ENCODE results near the gene WDR26.
A peak's percentile ranks its signal among the peaks of the same experiment; 100 is the strongest.
"Not testable (repeated sequence)": the region's sequence is repeated elsewhere in the genome, so short reads cannot be mapped to it uniquely, and the experiment has no call there.

The WDR26 gene

DNA sequence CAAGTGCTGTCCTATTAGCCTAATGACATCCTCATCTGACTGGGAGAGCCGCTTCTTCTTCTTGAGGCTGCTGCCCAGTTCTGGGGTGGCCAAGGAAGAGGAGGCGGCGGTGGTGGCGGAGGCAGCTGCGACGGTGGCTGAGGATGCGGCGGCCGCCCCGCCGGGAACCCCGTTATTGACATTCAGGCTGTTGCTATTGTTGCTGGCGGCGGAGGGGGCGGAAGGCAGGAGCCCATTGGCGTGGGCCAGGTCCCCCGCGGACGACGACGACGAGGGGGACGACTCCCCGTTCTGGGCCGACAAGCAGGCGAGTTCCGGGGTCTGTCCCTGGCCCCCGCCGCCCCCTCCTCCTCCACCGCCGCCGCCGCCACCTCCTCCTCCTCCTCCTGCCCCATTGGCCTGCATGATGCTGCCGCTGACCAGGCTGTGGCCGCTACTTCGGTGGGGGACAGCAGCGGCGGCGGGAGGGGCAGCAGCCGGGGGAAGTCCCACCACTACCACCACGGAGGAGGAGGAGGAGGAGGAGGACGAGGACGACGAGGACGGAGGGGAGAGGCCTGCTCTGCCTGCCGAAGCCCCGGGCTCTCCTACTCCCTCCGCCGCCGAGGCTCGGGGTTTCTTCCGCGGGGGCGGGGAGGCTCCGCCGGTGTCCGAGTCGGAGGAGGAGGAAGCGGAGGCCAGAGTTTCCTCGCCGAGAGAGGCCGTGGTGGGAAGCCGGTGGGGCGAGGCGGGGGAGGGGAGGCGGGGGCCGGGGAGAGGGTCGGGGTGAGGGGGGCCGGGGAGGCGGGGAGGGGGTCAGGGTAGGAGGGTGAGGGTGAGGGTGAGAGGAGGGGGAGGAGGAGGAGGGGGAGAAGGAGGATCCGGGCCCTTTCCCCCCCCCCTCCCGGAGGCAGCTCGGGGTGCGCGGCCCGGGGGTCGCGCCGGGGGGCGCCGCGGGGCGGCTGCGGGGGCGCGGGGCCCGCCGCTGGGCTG is 610 bp downstream of the WDR26 start:
- DNase-seq = peak; percentile 49

DNA sequence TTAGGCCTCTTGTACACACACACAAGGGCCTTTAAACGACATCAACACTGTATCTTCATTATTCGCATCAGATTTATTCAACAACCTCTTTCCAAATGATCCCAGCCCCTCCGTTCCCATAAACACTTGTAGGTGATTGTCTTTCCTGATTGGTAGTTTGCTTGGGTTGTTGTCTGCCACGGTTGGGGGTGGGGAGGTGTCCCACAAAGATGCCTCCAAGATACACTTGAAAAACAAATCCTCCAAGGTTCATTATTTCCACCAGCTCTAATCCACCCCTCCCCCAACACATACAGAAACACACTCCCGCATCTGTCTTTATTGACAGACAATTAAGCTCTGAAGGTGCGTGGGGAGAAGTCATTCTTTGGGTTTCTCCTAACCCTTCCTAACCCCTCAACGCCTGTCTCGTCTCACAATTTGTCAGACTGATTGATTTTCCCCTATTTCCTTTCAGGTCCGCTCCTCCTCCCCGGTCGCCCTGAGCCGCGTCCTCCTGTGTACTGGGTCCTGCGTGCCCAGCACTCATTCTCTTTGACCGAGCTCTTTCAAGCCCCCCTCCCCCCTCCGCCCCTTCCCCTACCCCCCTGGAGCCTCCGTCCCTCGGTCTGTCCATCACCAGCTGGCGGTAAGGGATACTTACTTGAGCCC is 1.4 kb downstream of the WDR26 start:
- DNase-seq = peak; percentile 63

DNA sequence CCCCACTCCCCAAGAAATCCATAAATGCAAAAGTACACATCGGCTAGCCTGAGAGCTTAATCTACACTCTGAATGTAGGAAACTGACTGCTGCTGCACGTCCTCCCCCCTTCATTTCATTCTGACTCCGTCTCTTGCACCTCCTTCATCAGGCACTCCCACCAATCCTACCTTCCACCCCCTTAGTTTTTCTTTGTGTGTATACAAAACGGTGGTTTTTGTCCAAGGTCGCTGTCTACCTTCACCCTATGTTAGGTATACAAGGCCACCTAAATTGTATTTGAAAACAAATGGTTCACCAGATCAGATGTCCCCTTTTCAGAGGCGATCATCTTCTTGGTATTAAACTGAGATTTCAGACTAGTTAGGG is 1.9 kb downstream of the WDR26 start:
- DNase-seq = peak; percentile 63

GRCh38 chr1:224432146-224432545 is 2.5 kb downstream of the WDR26 start:
- DNase-seq = peak; percentile 48

DNA sequence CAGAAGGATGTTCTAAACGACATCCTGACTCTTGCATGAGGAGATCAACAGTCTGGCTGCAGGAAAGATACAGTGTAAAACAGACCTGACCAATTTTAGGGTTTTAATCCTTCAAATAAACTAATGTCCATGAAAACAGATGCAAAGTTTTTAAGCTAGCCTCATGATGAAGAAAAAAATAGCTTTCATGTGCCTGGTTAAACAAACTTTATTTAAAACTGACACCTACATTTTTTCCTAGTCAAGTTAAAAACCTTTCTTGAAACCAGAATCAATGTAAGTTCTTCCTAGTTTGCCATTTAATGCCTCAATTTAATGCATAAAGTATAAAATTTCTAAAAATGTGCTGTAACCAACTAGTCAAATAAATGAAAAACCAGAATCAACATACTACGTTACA is 2.9 kb downstream of the WDR26 start:
- no peak for DNase-seq

GRCh38 chr1:224430511-224431113 is 4.0 kb downstream of the WDR26 start:
- DNase-seq = peak; percentile 79

GRCh38 chr1:224429616-224430326 is 4.8 kb downstream of the WDR26 start:
- no peak for DNase-seq

DNA sequence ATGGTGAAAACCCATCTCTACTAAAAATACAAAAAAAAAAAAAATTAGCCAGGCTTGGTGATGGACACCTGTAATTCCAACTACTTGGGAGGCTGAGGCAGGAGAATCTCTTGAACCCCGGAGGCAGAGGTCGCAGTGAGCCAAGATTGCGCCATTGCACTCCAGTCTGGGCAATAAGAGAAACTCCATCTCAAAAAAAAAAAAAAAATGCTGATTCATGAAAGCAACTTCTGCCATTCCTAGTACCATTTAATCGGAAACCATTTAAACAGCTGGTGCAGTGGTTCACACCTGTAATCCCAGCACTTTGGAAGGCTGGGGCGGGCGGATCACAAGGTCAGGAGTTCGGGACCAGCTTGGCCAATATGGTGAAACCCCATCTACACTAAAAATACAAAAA is 5.9 kb downstream of the WDR26 start:
- DNase-seq = not testable (repeated sequence)

DNA sequence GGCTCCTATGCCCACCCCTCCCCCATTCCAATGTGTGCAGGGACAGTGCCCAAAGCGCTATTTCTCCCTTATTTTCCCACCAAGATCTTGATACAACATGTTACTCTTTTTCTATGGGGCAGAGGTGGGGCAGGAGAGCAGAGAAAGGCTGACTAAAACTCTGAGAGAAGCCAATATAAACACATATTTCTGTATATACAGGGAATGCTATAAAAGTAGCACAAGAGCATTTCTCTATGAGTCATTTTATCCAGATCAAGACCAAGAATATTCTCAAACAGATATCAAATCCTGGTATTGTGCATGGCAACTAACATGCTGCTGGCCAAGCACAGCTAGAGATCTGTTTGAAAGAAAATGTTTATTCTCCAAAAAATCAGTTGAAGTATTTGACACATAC is 7.3 kb downstream of the WDR26 start:
- DNase-seq = no peak

DNA sequence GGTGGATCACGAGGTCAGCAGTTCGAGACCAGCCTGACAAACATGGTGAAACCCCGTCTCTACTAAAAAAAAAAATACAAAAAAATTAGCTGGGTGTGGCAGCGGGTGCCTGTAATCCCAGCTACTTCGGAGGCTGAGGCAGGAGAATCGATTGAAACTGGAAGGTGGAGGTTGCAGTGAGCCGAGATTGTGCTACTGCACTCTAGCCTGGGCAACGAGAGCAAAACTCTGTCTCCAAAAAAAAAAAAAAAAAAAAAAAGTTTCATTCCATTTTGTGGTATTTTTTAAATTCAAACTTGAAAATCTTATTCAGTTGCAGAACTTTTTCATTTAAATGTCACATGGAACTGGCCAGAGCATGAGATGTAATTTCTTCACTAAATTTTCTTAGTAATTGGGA is 7.7 kb downstream of the WDR26 start:
- not testable (repeated sequence) for DNase-seq

DNA sequence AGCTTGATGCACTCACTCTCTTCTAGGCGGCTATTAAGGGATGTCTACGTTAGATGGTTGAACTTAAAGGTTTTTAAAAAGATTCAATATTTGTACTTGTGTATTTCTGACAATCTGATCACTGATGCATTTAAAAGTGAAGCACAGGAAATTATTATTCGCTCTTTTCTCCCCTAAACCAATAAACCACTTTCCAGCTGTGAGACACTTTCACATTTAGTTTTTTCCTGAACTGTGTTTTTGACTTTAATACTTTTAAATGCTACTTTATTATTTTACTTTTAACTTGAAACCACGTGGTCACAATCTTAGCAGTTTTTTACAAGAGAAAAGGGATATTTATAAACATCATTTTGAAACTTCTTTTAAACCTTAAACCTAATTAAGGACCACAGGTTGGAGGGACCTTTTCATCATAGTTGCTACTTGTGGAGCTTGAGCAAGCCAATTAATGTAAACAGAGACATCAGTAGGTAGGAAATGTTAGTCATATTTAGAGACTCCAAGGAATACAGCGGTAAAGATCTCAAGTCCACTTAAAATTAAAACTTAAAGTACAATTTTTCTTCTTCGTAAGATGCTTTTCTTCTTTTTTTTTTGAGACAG is 9.2 kb downstream of the WDR26 start:
- DNase-seq = no peak

- no peak for DNase-seq
Measured at GRCh38 chr1:224420106-224420505, 14.5 kb downstream of the WDR26 start.

- no peak for DNase-seq
Measured at GRCh38 chr1:224411766-224412165, 22.8 kb downstream of the WDR26 start.

GRCh38 chr1:224408294-224408590 is 26.4 kb downstream of the WDR26 start:
- DNase-seq = no peak

DNA sequence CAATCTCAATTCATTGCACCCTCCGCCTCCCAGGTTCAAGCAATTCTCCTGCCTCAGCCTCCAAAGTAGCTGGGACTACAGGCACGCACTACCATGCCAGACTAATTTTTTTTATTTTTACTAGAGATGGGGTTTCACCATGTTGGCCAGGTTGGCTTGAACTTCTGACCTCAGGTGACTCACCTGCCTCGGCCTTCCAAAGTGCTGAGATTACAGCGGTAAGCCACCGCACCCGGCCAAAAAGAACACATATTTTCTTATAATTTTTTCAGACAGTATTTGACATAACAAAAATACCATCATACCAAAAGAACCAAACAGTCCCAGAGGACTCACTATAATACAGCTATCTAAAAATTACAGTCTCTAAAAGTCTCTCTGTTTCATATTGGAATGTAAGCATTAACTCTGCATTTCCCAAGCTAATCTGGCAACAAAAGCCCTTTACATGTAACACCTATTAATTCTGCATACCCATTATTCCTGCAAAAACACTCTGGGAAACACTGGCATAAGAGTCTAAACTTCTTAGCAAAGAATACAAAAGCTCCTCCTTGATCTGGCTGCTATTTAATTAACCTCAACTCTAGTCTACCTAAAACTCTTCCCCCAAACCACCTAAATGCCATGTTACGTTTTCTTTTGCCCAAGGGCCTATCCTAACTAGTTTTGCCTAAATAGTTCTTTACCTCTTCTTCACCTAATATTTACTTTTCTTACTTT is 26.9 kb downstream of the WDR26 start:
- DNase-seq = no peak

DNA sequence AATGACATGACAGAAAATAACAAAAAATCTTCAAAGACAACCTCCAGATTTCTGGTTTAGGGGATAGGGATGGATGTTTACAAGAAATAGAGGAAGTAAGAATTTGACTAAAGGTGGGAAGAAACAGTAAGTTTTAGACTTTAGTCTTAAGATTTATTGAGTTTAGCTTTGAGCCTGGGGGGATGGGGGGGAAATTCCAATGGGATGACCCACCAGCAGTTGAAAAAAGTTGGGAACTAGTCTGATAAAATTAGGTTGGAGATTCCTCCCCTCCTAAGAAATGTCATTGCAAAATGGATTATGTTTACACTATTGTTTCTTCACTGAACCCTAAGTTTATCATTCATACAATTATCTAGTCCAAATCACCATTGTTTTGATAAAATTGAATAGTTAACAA is 28.4 kb downstream of the WDR26 start:
- no peak for DNase-seq

DNA sequence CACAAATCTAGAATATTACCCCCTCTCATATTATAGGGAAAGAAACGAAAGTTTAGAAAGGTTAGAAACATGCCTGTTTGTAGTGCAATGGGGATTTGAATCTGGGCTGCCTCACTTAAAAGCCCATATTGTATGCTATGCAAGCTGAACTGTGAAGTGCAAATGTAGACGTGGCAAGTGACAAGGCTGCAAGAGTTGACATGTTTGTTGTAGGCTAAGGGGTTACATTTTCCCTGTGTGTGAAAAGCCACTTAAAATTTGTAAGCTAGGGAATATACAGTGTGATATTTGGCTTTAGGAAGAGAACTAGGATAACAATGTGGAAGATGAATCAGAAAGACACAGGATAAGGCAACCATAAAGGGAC is 29.0 kb downstream of the WDR26 start:
- DNase-seq = no peak

DNA sequence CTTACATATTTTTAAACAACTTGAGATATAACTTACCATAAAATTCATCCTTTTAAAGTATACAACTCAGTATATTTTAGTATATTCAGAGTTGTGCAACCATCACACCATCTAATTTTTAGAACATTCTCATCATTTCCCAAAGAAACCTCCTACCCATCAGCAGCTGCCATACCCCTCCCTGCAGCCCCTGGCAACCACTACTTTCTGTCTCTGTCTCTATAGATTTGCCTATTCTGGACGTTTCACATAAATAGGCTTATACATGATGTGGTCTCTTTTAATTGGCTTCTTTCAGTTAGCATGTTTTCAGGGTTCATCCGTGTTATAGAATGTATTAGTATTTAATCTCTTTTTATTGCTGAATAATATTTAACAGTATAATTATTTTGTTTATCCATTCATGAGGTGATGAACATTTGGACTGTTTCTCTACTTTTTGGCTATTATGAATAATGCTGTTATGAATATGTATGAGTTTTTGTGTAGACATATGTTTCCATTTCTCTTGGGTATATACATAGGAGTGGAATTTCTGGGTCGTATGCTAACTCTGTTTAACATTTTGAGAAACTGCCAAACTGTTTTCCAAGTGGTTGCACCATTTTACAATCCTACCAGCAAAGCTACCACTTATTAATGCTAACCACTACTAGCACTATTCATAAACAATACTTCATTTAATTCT is 29.5 kb downstream of the WDR26 start:
- no peak for DNase-seq

- DNase-seq = no peak
Measured at GRCh38 chr1:224402472-224403036, 32.0 kb downstream of the WDR26 start.

GRCh38 chr1:224399887-224400286 is 34.7 kb downstream of the WDR26 start:
- DNase-seq = no peak

DNA sequence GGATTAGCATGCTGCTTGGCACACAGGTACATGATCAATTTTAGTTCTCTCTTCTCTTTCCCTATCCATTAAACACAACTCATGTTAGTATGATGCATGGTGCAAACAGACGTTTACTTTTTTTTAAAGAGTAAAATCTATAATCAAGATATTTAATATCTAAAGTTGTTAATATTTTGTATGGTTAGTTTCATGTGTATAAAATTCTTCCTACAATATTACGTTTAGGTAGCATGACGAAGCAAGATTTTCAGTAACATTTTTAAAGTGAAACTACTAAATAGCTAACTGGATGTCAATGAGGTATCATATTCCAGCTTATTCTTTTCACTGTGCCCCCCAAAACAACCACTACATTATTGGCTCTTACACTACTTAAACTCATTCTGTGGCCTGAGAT is 41.3 kb downstream of the WDR26 start:
- DNase-seq = peak; percentile 61
